NCI-H69 (cell line): ENCODE results near the gene ARHGAP32.

Source experiments
- DNase-seq: peaks from one replicate; lab custom pipeline; 2025; lab: John Stamatoyannopoulos, UW

The ARHGAP32 gene

DNA sequence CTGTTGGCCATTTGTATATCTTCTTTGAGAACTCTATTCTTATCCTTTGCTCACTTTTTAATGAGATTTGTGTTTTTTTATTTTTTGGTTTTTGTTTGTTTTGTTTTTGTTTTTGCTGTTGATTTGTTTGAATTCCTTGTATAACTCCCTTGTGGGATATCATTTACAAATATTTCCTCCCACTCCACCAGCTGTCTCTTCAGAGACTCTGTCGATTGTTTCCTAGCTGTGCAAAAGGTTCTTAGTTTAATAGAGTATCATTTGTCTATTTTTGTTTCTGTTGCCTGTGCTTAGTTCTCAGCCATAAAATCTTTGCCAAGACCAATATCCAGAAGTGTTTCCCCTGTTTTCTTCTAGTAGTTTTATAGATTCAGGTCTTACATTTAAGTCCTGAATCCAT is 82.4 kb downstream of the ARHGAP32 start:
- no peak for DNase-seq

DNA sequence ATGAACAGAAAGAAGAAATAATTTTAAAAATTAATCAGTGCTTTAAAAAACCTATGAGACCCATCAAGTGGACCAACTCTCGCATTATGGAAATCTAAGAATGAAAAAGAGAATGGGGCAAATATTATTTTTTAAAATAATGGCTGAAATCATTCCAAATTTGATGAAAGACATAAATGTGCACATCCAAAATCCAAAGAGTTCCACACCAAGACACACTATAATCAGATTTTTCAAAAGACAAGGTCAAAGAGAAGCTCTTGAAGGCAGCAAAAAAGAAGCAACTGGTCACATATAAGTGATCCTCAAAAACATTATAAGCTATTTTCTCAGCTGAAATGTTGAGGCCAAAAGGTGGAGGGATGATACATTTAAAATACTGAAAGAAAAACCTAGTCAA is 85.3 kb downstream of the ARHGAP32 start:
- no peak for DNase-seq

DNA sequence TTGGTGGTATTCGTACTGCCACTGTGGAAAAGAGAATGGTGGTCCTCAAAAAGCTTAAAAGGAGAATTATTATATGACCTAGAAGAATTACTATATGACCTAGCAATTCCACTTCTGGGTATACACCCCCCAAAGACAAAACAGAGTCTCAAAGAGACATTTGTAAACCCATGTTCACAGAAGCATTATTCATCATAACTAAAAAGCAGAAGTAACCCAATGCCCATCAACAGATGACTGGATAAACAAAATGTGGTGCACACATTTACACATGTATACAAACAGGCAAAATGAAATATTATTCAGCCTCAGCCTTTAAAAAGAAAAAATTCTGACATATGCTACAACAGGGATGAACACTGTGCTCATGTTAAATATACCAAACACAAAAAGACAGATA is 89.4 kb downstream of the ARHGAP32 start:
- no peak for DNase-seq

DNA sequence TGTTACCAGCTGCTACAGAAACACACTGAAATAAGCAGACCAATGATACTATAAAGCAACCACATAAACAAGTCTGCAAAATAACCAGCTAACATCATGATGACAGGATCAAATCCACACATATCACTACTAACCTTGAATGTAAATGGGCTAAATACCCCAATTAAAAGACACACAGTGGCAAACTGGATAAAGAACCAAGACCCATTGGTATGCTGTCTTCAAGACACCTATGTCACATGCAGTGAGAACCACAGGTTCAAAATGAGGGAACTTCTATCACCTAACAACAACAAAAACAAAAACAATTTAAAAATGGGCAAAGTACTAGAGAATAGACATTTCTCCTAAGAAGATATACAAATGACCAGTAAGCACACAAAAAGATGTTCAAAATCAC is 89.9 kb downstream of the ARHGAP32 start:
- no peak for DNase-seq

DNA sequence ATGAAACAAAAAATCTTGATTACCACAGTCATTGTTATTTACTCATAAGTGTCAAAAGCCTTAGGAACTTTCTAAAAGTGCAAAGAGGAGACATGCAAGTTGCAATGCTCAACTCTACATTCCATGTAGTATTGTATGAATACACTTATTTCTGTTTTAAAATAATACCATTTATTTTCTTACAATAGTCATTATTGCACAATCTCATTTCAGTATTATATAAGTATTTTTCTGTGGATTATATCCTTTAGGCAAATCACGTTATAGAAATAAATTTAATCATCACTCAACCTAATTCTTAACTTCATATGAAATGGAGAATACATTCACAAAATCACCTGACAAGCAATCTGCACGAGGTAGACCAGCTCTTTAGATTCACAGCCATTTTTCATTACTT is 98.8 kb downstream of the ARHGAP32 start:
- no peak for DNase-seq

DNA sequence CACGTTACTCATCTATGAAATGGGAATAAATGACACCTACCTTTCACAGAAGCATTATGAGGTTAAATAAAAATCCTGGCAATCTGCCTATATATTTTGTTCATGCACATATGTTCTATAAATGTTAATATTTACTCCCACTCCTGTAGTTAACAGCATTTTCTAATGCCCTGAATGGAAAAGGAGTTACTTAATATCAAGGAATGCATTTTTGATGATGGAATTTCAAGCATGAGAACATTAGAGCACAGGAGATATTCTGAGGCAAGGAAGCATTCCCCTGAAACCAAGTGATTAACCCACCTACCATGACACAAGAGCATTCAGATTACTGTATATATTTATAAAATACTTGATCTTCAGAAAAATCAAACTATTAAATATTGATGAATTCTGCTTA is 102.1 kb downstream of the ARHGAP32 start:
- DNase-seq, result no peak

DNA sequence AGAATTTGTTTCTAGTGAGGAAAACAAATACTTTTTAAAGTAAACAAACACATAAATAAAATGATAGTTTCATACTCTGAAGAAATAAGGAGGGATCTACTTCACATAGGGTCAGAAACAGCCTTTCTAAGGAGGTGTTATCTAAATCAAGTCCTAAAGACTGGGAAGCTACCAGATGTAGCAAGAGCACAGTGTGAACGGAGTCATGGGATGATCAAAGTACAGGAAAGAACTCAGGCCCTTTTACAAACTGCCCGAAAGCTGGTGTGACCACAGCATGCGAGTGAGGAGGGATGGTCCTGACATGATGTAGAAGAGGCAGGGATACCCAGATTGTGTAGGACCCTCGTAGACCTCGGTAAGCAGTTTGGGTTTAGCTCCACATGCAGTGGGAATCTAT is 102.8 kb downstream of the ARHGAP32 start:
- DNase-seq, result no peak

DNA sequence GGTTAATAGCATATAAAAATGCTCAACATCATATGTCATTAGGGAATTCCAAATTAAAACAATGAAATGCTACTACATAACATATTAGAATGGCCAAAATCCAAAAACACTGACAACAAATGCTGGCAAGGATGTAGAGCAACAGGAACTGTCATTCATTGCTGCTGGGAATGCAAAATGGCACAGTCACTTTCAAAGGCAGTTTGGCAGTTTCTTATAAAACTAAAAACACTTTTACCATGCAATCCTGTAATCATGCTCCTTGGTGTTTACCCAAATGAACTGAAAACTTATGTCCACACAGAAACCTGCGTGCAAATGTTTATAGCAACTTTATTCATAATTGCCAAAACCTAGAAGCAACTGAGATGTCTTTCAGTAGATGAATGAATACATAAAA is 105.1 kb downstream of the ARHGAP32 start:
- DNase-seq, result no peak

DNA sequence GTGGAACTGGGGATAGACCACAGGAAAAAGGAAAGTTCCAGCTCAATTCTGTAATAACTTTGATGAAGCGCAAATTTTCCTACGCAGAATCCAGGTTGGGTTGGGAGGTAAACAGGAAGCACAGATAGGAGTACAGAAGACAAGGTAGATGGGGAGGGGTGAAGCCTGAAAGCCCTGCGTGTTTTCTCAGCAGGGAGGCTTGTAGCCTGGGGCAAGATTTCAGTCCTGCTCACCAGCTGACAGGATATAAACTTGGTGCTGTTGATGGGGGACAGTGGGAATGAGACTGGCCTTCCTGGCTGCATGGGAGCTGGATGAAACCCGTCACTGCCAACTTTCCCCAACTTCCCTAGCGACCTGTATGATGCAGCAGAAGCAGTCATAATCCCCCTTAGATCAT is 114.9 kb downstream of the ARHGAP32 start:
- DNase-seq, result peak; percentile 86

DNA sequence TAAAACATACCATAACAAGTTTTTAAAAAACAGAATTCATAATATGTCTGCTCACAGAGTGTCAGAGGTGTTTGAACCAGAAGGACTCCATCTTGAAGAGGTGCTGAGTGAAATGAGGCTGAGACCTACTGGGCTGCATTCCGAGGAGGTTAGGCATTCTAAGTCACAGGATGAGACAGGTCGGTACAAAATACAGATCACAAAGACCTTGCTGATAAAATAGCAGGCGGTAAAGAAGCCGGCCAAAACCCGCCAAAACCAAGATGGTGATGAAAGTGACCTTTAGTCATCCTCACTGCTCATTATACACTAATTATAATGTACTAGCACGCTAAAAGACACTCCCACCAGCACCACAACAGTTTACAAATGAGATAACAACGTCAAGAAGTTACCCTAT is 116.4 kb downstream of the ARHGAP32 start:
- DNase-seq, result no peak

DNA sequence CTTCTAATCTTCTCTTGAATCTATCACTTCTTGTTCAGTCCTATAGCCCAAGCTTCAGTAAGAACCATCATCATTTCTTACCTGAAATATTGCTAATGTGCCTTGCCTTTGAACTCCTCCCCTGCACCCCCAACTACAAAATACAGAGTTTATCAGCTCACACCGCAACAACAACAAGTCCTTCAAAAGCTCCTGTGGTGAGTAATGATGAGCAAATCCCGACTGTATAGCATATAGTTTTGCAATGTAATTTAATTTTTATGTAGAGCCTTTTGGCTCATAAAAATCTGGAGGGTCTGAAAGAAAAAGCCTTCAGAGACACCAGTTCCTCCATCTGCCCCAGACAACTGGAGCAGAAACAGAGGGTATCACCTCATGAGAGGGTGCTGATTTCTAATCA is 124.7 kb downstream of the ARHGAP32 start:
- no peak for DNase-seq

DNA sequence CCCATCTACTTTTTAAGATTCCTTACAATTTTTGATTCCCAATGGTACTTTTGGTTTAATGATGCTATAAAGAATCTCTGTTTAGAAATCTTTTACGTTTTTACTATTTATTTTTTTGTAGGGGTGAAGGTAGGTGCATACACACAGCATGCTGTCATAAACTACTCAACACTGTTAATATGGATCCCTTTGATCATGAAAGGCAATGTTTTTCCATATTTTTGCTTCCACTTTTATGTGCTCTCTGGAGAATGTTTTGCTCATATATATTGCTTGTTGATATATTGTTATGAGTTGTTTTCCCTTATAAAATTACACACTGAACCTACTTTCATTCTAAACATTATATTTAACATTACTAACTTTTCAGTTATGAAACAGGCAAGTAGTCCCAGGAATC is 125.9 kb downstream of the ARHGAP32 start:
- DNase-seq, result no peak

DNA sequence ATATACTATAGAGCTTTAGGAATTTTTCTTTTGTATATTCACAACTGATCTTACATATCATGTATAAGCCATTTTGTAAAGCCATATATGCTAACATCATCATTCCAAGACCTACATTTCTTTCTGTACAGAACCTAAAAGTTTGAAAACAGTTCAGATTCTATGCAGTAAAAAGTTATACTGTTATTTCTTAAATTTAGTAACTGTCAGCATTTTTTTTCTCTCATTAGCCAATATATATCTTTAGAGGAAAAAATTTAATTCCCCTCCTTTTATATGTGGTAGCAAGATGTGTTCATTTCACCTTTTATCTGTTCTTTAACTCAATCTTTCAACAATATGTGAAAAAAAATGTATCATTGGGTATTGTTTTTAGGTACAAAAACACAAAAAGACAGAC is 129.0 kb downstream of the ARHGAP32 start:
- no peak for DNase-seq

DNA sequence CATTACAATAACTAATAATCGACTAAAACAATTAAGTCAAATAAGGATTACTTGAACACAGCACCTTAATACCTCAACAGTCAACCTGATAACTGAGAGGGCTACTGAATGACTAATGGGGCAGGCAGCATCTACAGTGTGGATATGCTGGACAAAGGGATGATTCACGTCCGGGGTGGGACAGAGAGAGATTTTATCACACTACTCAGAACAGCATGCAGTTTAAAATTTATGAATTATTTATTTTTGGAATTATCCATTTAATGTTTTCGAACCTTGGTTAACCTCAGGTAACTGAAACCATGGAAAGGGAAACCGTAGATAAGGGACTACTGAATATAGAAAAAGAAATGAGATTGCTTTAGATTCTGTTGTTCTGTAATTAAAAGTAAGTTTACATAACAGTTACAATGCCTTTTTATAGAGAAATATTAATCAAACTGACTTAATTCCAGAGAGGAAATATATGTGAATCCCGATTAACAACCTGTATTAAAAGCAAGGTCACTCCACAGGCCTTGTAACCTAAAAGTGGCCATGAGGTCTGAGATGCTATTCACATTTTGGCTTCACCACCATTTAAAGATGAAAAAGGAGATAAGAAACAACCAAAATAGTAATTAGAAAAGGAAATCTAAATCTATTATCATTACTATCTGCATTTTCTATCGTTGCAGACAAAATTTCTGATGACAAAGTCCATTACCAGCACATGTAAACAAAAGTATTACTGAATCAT is 130.5 kb downstream of the ARHGAP32 start:
- DNase-seq, result no peak

DNA sequence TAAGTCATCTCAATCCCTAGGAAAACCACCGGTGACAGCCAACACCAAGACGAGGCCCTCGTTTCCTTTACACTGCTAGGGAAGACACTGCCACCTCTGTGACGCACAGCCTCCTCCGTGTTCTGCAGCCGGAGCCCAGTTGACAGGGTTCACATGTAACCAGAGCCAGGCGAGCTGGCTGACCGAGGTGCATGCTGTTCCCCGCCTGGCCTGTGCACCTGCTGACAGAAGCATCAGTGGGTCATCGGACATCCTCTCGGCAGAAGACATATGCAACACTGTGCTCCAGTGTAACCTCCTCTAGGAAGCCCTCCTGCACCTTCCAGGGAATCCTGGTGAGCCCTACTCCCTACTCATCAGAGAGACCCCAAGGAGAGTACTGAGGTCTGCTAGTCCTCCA is 135.2 kb downstream of the ARHGAP32 start:
- DNase-seq, result no peak

DNA sequence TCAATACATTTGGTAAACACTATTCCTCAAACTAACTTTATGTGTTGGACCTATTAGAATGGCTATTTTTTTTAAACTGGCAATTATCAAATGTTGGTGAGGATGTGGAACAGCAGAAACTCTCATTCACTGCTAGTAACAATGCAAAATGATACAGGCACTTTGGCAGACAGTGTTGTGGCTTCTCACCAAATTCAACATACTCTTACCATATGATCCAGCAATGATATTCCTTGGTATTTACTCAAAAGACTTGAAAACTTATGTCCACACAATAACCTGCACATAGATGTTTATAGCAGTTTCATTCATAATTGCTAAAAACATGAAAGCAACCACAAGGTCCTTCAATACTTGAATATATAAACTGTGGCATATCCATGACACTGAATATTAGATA is 136.9 kb downstream of the ARHGAP32 start:
- DNase-seq, result no peak

DNA sequence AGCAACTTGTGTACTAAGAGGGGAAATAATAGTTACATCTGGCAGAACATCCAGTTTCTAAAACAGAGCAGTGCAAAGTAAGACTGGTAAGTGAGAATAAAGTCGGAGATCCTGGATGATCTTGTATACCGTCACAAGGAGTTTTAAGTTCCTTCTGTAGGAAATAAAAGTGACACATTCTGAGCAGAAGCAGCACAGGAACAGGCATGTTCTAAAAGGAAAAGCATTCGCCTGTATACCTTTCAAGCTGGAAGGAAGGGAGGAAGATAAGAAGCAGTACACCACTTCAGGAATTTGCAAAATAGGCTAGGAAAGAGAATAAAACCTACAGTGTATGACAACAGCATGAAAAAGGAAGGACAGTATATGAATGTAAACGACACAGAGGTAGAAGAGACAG is 143.2 kb downstream of the ARHGAP32 start:
- no peak for DNase-seq

DNA sequence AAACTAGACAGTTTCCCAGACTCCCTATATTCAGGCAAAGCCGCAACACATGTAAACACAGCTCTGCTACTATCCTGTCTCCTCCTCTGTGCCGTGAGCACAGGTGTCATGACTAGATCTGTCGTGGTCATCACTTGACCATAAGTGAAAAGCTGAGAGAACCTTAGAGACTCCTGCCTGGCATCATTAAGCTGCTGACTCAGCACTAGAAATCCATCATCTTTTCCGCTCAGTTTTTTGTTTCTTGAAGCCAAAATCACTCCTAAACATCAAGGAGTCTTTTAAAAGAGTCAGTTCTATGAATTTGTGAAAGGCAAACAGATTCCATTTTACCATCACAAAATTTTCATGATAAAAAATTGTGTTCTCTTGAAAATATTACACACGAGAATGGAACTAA is 147.0 kb downstream of the ARHGAP32 start:
- DNase-seq, result no peak

DNA sequence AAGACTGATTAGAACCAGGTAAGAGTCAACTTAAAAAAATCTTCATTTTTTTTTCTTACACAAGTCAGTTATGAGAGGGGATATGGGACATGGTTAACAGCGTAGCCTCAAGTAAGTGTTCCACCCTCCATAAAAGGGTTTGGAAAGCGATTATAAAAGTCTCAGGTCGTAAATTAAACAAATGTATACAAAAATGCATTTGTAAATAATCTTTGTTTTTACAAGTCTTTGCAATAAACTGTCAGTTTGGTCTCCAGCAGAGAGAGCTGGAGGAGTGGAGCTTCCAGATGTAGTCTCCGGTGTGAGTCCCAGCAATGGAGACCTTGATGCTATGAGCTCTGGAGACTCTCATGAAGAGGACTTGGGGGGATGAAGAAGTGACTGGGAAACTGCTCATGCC is 149.6 kb downstream of the ARHGAP32 start:
- DNase-seq, result no peak

DNA sequence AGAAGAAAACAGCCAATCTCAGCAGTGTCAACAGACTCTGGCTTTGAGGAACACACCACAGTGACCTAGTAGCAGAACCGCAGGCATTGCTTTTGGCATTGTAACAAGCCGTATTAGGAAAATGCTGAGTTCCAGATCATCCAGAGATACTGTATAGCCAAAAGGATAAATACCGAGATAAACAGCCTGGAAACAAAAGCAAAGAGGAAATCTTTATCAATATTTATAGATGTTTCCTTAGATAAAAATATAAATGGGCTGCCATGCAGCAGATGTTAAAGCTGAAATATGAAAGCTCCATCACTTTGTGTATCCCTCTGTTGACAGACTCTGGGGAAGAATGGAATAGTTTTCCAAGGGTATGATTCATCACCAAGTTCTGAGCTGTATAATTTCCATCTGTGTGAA is 150.5 kb downstream of the ARHGAP32 start:
- DNase-seq, result no peak

DNA sequence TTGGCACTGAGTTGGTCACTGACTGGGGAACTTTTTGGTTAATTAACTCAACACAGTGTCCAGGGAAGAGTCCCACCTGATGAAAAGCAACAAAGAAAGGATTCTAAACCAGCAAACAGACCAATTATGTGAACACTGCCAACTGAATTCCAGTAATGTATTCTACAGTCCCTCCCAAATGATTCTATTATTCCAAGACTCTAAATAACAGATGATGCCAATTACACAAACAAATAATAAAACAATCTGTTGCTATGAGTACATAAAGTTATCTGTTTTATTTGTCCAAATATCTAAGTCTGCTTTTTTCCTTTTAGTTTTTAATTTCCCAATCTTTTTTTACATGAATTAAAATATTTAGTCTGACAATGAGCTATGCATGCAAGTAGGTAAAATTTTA is 151.2 kb downstream of the ARHGAP32 start:
- DNase-seq, result no peak

DNA sequence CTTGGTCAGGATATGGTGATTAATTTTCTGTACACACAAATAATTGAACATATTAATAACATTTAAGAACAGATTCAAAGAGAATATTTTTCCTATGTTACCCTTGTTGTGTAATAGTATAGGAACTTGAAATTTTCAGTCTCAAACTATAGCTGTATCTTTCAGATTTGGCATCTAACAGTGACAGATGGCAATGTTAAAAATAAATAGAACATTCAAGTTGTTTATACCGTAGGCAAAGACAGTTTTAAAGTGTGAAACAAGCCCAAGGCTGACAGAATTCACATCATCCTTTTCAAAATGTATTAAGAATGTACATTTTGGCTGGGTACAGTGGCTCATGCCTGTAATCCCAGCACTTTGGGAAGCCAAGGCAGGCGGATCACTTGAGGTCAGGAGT is 156.9 kb downstream of the ARHGAP32 start:
- DNase-seq, result no peak

DNA sequence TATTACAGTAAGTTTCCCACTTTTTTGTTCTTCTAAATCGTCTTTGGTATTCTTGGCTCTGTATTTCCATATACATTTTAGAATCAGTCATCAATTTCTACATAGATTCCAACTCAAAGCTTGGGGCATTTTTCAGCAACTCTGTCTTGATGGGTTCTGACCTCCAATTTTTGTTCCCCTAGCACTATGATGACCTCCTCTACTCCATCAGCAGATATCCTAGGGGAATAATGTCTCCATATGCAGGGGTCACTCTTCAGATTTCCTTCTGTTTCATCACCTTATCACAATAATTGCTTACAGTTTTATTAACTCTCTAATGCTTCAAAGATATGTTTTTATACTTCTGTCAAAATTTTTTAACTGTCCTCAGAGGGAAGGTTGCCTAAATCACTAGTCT is 158.1 kb downstream of the ARHGAP32 start:
- DNase-seq, result no peak

DNA sequence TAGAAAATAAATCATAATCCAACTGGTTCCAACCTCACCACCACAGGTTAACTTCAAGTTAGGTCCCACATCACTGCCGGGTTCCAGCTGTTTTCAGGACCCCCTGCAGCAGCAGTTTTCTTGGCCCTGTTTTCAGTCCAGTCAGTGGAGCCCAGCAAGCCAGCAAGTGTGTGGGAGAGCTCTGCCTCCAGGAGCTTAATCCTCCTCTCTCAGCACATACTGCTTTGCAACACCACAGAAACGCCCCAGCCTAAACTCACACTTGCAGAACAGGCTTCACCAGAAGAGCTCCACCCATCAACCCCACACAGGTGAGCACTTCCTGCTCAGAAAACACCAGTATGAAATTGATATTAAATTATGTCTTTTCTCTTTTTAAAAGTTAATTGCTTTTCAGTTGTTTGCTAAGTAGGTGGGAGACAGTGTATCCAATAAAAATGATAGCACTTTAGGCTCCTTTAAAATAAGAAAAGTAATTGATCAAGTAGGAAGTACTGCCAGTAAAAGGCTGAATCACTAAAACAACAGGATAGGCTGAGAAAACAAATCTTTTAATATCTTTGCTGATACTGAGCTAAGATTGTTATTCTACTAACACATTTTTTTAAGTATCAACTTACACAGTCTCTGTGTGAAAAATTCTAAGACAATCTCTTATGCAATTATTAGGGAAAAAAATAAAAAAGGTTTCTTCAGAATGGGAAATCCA is 168.0 kb downstream of the ARHGAP32 start:
- DNase-seq, result peak; percentile 71
